ENCODE results near the gene PTH2R. TPM values are rescaled to one million over a fixed set of nuclear protein-coding genes. Genes with fewer than 3 reads are reported as not detected.
"Not testable (repeated sequence)": the region's sequence is repeated elsewhere in the genome, so short reads cannot be mapped to it uniquely, and the experiment has no call there.

PTH2R gene
- total RNA-seq, 1 donor from 2014 or later = not detected

DNA sequence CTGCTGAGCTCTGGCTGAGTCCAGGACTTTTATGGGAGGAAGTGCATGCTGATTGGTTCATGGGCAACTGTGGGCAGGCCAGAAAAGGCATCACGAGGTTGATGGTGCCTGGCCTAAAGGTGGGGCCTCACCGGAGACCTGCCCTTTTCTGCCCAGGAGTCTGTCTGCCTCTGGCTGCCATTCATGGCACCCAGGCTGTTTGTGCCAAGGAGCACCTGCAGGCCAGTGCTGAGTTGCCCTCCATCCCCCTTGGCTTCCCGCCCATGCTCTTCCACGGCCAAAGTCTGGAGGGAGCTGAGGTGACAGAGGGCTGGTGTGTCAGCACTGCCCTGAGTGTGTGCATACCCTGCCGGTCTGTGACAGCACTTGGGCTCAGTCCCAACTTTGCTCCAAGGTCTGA lies 123.2 kb downstream of the PTH2R start:
- no peak for DNase-seq (ENCODE audit: low spot score)

DNA sequence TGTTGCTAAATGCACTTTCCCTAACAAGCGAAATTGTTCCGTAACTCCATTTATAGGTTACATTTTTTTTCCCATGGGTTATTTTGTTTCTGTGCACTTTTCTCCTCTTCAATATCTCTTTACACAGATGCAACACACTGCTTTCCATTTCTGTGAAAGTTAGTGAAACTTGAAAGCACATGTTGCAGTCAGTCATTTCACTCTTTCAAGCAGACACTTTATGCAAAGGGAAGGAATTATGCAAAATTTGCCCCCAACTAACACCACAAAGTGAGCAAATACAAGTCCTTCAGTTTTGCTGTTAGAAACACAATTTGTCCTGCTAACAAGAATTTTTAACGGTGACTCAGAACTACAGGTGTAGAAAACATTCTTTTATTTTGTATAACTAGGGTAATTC lies 124.8 kb downstream of the PTH2R start:
- intact Hi-C loops (cut with DNase I) = no loop called here
- DNase-seq (ENCODE audit: low spot score) = no peak

More for the DNA sequence above, 123.2 kb downstream of the PTH2R start:
- intact Hi-C loops (cut with DNase I) = no loop called here

DNA sequence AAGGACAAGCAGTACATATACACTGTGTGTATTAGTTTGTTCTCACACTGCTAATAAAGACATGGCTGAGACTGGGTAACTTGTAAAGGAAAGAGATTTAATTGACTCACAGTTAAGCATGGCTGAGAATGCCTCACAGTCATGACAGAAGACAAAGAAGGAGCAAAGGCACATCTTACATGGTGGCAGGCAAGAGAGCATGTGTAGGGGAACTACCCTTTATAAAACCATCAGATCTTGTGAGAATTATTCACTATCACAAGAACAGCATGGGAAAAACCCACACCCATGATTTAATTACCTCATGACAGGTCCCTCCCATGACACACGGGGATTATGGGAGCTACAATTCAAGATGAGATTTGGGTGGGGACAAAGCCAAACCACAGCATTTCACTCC lies 129.0 kb downstream of the PTH2R start:
- intact Hi-C loops (cut with DNase I); DNase-seq (ENCODE audit: low spot score): not testable (repeated sequence)

DNA sequence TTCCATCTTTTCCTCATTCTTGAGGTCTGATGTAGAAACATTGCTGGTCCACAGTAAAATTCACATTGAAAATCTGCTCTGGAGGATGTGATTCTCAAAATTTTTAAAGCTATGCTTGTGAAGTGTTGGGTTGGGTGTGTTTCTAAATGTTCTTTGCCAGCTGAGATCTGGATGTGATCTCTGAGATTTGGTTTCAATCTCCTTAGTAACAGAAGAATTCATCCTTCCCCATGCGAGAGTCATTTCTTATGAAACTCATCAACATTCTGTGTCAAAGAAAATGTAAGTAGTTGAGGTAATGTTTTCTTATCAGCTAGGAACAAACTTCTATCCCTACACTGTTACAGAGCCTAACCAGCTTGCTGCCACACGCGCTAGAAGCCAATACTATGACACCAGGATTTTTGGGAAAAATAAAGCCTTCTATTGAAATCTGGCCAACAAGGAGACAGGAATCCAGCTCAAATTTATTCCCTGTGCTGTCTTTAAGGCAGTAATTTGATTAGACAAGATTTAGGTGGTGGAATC lies 134.9 kb downstream of the PTH2R start:
- intact Hi-C loops (cut with DNase I) = no loop called here
- DNase-seq (ENCODE audit: low spot score) = no peak

DNA sequence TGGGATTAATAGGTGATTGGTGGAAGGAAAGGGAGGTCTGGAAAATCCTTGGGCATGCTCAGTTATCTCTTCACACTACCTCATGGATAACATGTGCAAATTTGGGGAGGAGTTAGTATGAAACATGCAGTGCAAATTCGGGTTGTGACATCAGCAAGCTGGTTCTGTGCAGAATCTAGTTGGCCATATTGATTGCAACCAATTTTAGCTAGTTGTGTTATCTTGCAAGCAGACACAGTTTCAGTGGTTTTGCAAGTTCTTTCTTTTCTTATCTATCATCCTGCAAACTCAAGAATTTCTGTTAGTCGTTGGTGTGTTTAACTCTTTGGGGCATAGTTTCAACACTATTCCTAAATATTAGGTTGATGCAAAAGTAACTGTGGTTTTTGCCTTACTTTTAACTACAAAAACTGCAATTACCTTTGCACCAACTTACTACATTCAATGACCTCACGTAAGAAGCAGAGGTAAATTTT lies 135.4 kb downstream of the PTH2R start:
- intact Hi-C loops (cut with DNase I) = no loop called here

DNA sequence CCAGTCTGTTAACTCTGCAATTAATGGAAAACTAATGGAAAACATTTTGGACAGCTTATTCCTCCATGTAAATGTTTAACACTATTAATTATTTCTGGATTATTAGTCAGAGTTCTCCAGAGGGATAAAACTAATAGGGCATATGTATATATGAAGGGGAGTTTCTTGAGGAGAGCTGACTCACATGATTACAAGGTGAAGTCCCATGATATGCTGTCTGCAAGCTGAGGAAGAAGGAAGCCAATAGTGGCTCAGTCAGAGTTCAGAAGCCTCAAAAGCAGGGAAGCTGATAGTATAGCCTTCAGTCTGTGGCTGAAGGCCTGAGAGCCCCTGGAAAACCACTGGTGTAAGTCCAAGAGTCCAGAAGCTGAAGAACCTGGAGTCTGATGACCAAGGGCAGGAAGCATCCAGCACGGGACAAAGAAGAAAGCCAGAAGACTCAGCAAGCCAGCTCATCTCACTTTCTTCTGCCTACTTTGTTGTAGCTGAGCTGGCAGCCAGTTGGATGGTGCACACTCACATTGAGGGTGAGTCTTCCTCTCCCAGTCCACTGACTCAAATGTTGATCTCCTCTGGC lies 136.0 kb downstream of the PTH2R start:
- no peak for DNase-seq (ENCODE audit: low spot score)
- intact Hi-C loops (cut with DNase I) = no loop called here

More for the DNA sequence above, 135.4 kb downstream of the PTH2R start:
- DNase-seq (ENCODE audit: low spot score) = no peak

Other genes starting within 250 kb of the PTH2R start
- gene CRYGA, start 243.2 kb upstream of the PTH2R start, total RNA-seq = not detected
- not detected for gene C2orf80, start 216.8 kb upstream of the PTH2R start, total RNA-seq
- gene IDH1, start 151.7 kb upstream of the PTH2R start, total RNA-seq = 17.7 TPM
- gene PIKFYVE, start 140.5 kb upstream of the PTH2R start, total RNA-seq = 20.2 TPM